ENCODE data around the gene SLC2A9. TPM values are rescaled to one million over a fixed set of nuclear protein-coding genes. Genes with fewer than 3 reads are reported as not detected.

The SLC2A9 gene
- total RNA-seq, 1 donor from 2014 or later = 0.54 TPM

GRCh38 chr4:9953089-9953488 is 68.2 kb downstream of the SLC2A9 start:
- no peak overlapping the region for H3K9ac ChIP-seq (ENCODE audit: low read length)
- Mint-ChIP-seq H3K9me3 (ENCODE audit: unreplicated experiment) (peaks cover 3% of the 10 kb centered on the region), H3K4me3 (ENCODE audit: unreplicated experiment) (no peak overlapping the region), H3K27ac (ENCODE audit: unreplicated experiment) (no peak overlapping the region), H3K4me1 (ENCODE audit: low read depth, unreplicated experiment) (no peaks in the 10 kb centered on the region), H3K27me3 (ENCODE audit: low read depth, unreplicated experiment) (peaks cover 3% of the 10 kb centered on the region), H3K36me3 (ENCODE audit: low read depth, unreplicated experiment) (no peaks in the 10 kb centered on the region)
- H2AFZ ChIP-seq (ENCODE audit: low read depth, low read length) = no peak overlapping the region
- no peak overlapping the region for H3K27ac ChIP-seq (ENCODE audit: low read depth, low read length)
- H3K4me1 ChIP-seq (ENCODE audit: insufficient read depth, low read length) = no peaks in the 10 kb centered on the region
- H3K4me2 ChIP-seq (ENCODE audit: low read length) = no peak overlapping the region
- H3K4me3 ChIP-seq (ENCODE audit: insufficient read depth, low read depth, low read length) = no peak overlapping the region
- no peaks in the 10 kb centered on the region for H3K36me3 ChIP-seq (ENCODE audit: insufficient read depth, low read length)
- no peaks in the 10 kb centered on the region for H3K9me3 ChIP-seq (ENCODE audit: insufficient read depth, low read depth, low read length)
- no peak for FAIRE-seq
- no peaks in the 10 kb centered on the region for H3K79me2 ChIP-seq (ENCODE audit: insufficient read depth, low read length)
- no peak for TF ChIP-seq CTCF (IDR thresholded peaks at IDR 0.05; ENCODE audit: insufficient read depth, low read depth, low read length)
- TF ChIP-seq EZH2 (IDR thresholded peaks at IDR 0.05; ENCODE audit: insufficient read depth, low read length) = no peak
- no peaks in the 10 kb centered on the region for H4K20me1 ChIP-seq (ENCODE audit: insufficient read depth, low read length)
- no peak for DNase-seq (ENCODE audit: low read depth)
- H3K27me3 ChIP-seq (ENCODE audit: insufficient read depth, low read length) = no peaks in the 10 kb centered on the region

- Histone ChIP-seq H3K27me3 (ENCODE audit: insufficient read depth, low read length) (no peaks in the 10 kb centered on the region), H3K79me2 (ENCODE audit: insufficient read depth, low read length) (no peaks in the 10 kb centered on the region), H3K4me1 (ENCODE audit: insufficient read depth, low read length) (no peaks in the 10 kb centered on the region), H3K4me3 (ENCODE audit: insufficient read depth, low read depth, low read length) (no peak overlapping the region), H3K4me2 (ENCODE audit: low read length) (no peak overlapping the region), H4K20me1 (ENCODE audit: insufficient read depth, low read length) (no peaks in the 10 kb centered on the region), H3K27ac (ENCODE audit: low read depth, low read length) (no peak overlapping the region), H3K36me3 (ENCODE audit: insufficient read depth, low read length) (no peaks in the 10 kb centered on the region), H2AFZ (ENCODE audit: low read depth, low read length) (no peak overlapping the region), H3K9me3 (ENCODE audit: insufficient read depth, low read depth, low read length) (no peaks in the 10 kb centered on the region), H3K9ac (ENCODE audit: low read length) (no peak overlapping the region)
- no peak for TF ChIP-seq CTCF (IDR thresholded peaks at IDR 0.05; ENCODE audit: insufficient read depth, low read depth, low read length)
- no peak for TF ChIP-seq EZH2 (IDR thresholded peaks at IDR 0.05; ENCODE audit: insufficient read depth, low read length)
- H3K4me3 Mint-ChIP-seq (ENCODE audit: unreplicated experiment) = no peak overlapping the region
- FAIRE-seq = no peak
- no peaks in the 10 kb centered on the region for H3K36me3 Mint-ChIP-seq (ENCODE audit: low read depth, unreplicated experiment)
- no peak overlapping the region for H3K27ac Mint-ChIP-seq (ENCODE audit: unreplicated experiment)
- H3K4me1 Mint-ChIP-seq (ENCODE audit: low read depth, unreplicated experiment) = no peaks in the 10 kb centered on the region
- no peak for DNase-seq (ENCODE audit: low read depth)
- peaks cover 3% of the 10 kb centered on the region for H3K9me3 Mint-ChIP-seq (ENCODE audit: unreplicated experiment)
- peaks cover 7% of the 10 kb centered on the region for H3K27me3 Mint-ChIP-seq (ENCODE audit: low read depth, unreplicated experiment)
Measured at GRCh38 chr4:9952415-9952950, 68.8 kb downstream of the SLC2A9 start.

GRCh38 chr4:9949573-9949972 is 71.7 kb downstream of the SLC2A9 start:
- Histone ChIP-seq H3K9ac (ENCODE audit: low read length) (no peak overlapping the region), H2AFZ (ENCODE audit: low read depth, low read length) (no peak overlapping the region), H3K4me3 (ENCODE audit: insufficient read depth, low read depth, low read length) (no peak overlapping the region), H4K20me1 (ENCODE audit: insufficient read depth, low read length) (no peaks in the 10 kb centered on the region), H3K27ac (ENCODE audit: low read depth, low read length) (no peak overlapping the region), H3K4me2 (ENCODE audit: low read length) (no peak overlapping the region), H3K27me3 (ENCODE audit: insufficient read depth, low read length) (no peaks in the 10 kb centered on the region), H3K79me2 (ENCODE audit: insufficient read depth, low read length) (no peaks in the 10 kb centered on the region), H3K4me1 (ENCODE audit: insufficient read depth, low read length) (no peaks in the 10 kb centered on the region), H3K36me3 (ENCODE audit: insufficient read depth, low read length) (no peaks in the 10 kb centered on the region), H3K9me3 (ENCODE audit: insufficient read depth, low read depth, low read length) (no peaks in the 10 kb centered on the region)
- DNase-seq (ENCODE audit: low read depth) (no peak), FAIRE-seq (no peak)
- H3K4me1 Mint-ChIP-seq (ENCODE audit: low read depth, unreplicated experiment) = no peaks in the 10 kb centered on the region
- no peak overlapping the region for H3K27ac Mint-ChIP-seq (ENCODE audit: unreplicated experiment)
- peaks cover 8% of the 10 kb centered on the region for H3K27me3 Mint-ChIP-seq (ENCODE audit: low read depth, unreplicated experiment)
- no peak overlapping the region for H3K4me3 Mint-ChIP-seq (ENCODE audit: unreplicated experiment)
- H3K9me3 Mint-ChIP-seq (ENCODE audit: unreplicated experiment) = peaks cover 3% of the 10 kb centered on the region
- H3K36me3 Mint-ChIP-seq (ENCODE audit: low read depth, unreplicated experiment) = no peaks in the 10 kb centered on the region
- no peak for TF ChIP-seq EZH2 (IDR thresholded peaks at IDR 0.05; ENCODE audit: insufficient read depth, low read length)
- no peak for TF ChIP-seq CTCF (IDR thresholded peaks at IDR 0.05; ENCODE audit: insufficient read depth, low read depth, low read length)

Data from astrocyte (in vitro differentiated cells and primary cell).